Measurements from ENCODE around the gene MEX3D.

GRCh38 chr19:1613808-1614570 is 45.9 kb upstream of the MEX3D start:
- TF ChIP-seq, protein P1, sequence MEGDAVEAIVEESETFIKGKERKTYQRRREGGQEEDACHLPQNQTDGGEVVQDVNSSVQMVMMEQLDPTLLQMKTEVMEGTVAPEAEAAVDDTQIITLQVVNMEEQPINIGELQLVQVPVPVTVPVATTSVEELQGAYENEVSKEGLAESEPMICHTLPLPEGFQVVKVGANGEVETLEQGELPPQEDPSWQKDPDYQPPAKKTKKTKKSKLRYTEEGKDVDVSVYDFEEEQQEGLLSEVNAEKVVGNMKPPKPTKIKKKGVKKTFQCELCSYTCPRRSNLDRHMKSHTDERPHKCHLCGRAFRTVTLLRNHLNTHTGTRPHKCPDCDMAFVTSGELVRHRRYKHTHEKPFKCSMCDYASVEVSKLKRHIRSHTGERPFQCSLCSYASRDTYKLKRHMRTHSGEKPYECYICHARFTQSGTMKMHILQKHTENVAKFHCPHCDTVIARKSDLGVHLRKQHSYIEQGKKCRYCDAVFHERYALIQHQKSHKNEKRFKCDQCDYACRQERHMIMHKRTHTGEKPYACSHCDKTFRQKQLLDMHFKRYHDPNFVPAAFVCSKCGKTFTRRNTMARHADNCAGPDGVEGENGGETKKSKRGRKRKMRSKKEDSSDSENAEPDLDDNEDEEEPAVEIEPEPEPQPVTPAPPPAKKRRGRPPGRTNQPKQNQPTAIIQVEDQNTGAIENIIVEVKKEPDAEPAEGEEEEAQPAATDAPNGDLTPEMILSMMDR (IDR thresholded peaks at IDR 0.05), result no peak
- TF ChIP-seq POLR2A (IDR thresholded peaks at IDR 0.05), result no peak

Measured in esophagus squamous epithelium (tissue), 4 donors.